GM18873 (cell line): ENCODE data around the gene AURKAIP1.
"Not testable (repeated sequence)": the region's sequence is repeated elsewhere in the genome, so short reads cannot be mapped to it uniquely, and the experiment has no call there.

Experiments
- ATAC-seq: cut with Tn5 transposase; IDR thresholded peaks from one replicate; pipeline ENCODE4 v1.9.1; 2021; ENCODE audit warnings: mild to moderate bottlenecking, moderate library complexity, moderate number of reproducible peaks; ENCODE audit not compliant: unreplicated experiment, low FRiP score

AURKAIP1 gene

GRCh38 chr1:1374929-1375662, at the start of gene AURKAIP1:
Gene AURKAIP1, minus strand, starts transcription at chr1:1375207. Its CDS starts 451 bp downstream, at chr1:1374756.
- peak; percentile 88 for ATAC-seq

GRCh38 chr1:1424707-1425106, 49.7 kb upstream of the AURKAIP1 start:
- ATAC-seq: no peak

- ATAC-seq: no peak
Observed at GRCh38 chr1:1423245-1423597, 48.2 kb upstream of the AURKAIP1 start.

GRCh38 chr1:1422465-1423244, 47.6 kb upstream of the AURKAIP1 start:
- no peak for ATAC-seq

- no peak for ATAC-seq
Observed at GRCh38 chr1:1421907-1422464, 47.0 kb upstream of the AURKAIP1 start.

- ATAC-seq: no peak
Observed at GRCh38 chr1:1421147-1421906, 46.3 kb upstream of the AURKAIP1 start, which contains the start of gene ANKRD65. Gene ANKRD65, minus strand, starts transcription at chr1:1421276. Its CDS starts 271 bp downstream, at chr1:1421005.

GRCh38 chr1:1420654-1421141, 45.7 kb upstream of the AURKAIP1 start:
- ATAC-seq: no peak

- ATAC-seq: no peak
Observed at GRCh38 chr1:1419813-1420653, 45.0 kb upstream of the AURKAIP1 start.

- ATAC-seq: no peak
Observed at GRCh38 chr1:1419363-1419812, 44.4 kb upstream of the AURKAIP1 start.

GRCh38 chr1:1418464-1419362, 43.7 kb upstream of the AURKAIP1 start:
- ATAC-seq: no peak

- not testable (repeated sequence) for ATAC-seq
Observed at GRCh38 chr1:1417825-1418463, 42.9 kb upstream of the AURKAIP1 start.

- not testable (repeated sequence) for ATAC-seq
Observed at GRCh38 chr1:1417396-1417795, 42.4 kb upstream of the AURKAIP1 start.

GRCh38 chr1:1415751-1416150, 40.7 kb upstream of the AURKAIP1 start:
- ATAC-seq: no peak

GRCh38 chr1:1412311-1412902, 37.4 kb upstream of the AURKAIP1 start:
- ATAC-seq: not testable (repeated sequence)

GRCh38 chr1:1411626-1412025, 36.6 kb upstream of the AURKAIP1 start:
- no peak for ATAC-seq

GRCh38 chr1:1410238-1410637, 35.2 kb upstream of the AURKAIP1 start:
- not testable (repeated sequence) for ATAC-seq

GRCh38 chr1:1407636-1408318, 32.8 kb upstream of the AURKAIP1 start:
- ATAC-seq: peak; percentile 26
